Omental fat pad (tissue), 4 donors: Measurements from ENCODE around the gene PLAAT2. TPM values are rescaled to one million over a fixed set of nuclear protein-coding genes. Genes with fewer than 3 reads are reported as not detected.
"Not testable (repeated sequence)": the region's sequence is repeated elsewhere in the genome, so short reads cannot be mapped to it uniquely, and the experiment has no call there.

Source experiments
- ATAC-seq: fragments of 150-250 bp; one replicate; pipeline ENCODE4 v1.9.1; 2016; ENCODE audit warnings: mild to moderate bottlenecking, moderate library complexity; ENCODE audit not compliant: low FRiP score
- DNase-seq: peaks from one replicate; pipeline ENCODE4 v3.0.0-alpha.2; 2019; ENCODE audit warnings: low spot score
- total RNA-seq, 4 donors: library from RNA; depleted of rRNA; stranded (reverse); fragments of >200 nt; gene quantifications; one replicate each; pipeline ENCODE4 v1.1.0, GENCODE V29; 2016
- TF ChIP-seq, protein P1 (sequence below), 3 donors: fragments of 450-650 bp; IDR thresholded peaks; one replicate each; pipeline ENCODE4 v1.5.1; 2016 to 2017; ENCODE audit warnings: antibody characterized with exemption in 3 of 3, mild to moderate bottlenecking in 3 of 3, moderate library complexity in 2 of 3

PLAAT2 gene
- total RNA-seq, 4 donors from 2014 or later = 0.65 TPM; not detected in 3

DNA sequence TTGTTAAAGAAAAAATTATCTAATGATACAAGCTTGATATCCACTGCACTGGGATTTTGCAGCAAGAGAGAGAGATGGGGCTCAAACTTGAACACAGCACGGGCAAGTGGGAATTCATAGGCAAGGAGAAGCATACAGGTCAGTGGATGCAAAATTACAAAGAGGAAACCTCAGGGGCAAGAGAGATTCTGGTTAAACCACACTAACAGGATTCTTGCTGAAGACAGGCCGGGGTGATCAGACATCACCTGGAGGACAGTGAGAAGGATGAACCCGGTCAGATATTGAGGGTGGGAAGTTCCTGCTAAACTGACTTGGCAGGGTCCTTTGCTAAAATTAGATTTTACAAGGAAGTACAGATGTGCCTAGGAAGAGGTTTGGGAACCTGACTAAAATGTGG lies 29.1 kb downstream of the PLAAT2 start:
- TF ChIP-seq, protein P1, sequence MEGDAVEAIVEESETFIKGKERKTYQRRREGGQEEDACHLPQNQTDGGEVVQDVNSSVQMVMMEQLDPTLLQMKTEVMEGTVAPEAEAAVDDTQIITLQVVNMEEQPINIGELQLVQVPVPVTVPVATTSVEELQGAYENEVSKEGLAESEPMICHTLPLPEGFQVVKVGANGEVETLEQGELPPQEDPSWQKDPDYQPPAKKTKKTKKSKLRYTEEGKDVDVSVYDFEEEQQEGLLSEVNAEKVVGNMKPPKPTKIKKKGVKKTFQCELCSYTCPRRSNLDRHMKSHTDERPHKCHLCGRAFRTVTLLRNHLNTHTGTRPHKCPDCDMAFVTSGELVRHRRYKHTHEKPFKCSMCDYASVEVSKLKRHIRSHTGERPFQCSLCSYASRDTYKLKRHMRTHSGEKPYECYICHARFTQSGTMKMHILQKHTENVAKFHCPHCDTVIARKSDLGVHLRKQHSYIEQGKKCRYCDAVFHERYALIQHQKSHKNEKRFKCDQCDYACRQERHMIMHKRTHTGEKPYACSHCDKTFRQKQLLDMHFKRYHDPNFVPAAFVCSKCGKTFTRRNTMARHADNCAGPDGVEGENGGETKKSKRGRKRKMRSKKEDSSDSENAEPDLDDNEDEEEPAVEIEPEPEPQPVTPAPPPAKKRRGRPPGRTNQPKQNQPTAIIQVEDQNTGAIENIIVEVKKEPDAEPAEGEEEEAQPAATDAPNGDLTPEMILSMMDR (IDR thresholded peaks at IDR 0.05) = no peak
- no peak for ATAC-seq
- DNase-seq = no peak

- TF ChIP-seq, protein P1 (IDR thresholded peaks at IDR 0.05) = no peak
- no peak for ATAC-seq
Measured at GRCh38 chr11:63532799-63533475, 30.2 kb downstream of the PLAAT2 start.

GRCh38 chr11:63532117-63532516 lies 31.1 kb downstream of the PLAAT2 start:
- TF ChIP-seq, protein P1 (IDR thresholded peaks at IDR 0.05) = no peak
- no peak for ATAC-seq
- DNase-seq = no peak

More at GRCh38 chr11:63532799-63533475, 30.2 kb downstream of the PLAAT2 start:
- DNase-seq = no peak

DNA sequence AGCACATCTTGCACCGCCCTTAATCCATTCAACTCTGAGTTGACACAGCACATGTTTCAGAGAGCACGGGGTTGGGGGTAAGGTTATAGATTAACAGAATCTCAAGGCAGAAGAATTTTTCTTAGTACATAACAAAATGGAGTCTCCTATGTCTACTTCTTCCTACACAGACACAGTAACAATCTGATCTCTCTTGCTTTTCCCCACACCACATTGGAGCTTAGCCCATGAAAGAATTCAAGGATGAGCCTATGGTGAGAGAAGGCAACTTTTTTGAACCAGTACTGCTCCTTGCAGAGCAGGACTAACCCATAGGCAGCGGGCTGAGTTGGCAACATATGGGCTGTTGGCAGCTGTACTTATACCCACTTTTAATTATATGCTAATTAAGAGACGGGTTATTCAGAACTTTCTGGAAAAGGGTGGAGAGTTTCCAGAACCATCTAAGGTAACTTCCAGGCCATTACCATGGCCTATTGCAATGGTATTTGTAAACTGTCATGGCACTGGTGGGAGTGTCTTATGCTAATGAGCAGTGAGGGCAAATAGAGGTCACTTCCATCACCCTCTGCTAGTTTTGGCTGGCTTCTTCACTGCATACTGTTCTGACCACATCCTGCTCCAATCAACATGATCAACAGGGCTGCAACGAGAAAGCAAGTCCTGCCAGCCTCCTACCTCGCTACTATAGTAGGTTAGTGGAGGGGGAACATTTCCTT lies 31.9 kb downstream of the PLAAT2 start:
- not testable (repeated sequence) for ATAC-seq, DNase-seq

DNA sequence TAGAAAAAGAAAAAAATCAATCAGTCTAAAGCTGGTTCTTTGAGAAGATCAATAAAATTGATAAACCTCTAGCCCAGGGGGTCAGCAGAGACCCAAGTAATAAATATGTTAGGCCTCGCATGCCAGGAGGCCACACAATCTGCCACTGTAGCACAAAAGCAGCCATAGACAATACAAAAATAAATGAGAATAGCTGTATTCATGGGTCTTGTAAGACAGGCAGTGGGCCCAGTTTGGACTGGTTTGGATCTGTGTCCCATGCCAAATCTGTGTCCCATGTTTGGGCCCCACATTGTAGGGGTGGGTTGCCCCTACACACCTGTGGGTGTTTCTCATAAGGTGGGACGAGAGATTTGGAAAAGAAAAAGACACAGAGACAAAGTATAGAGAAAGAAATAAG lies 33.2 kb downstream of the PLAAT2 start:
- ATAC-seq (no peak), DNase-seq (no peak)
- TF ChIP-seq, protein P1 (IDR thresholded peaks at IDR 0.05) = no peak

DNA sequence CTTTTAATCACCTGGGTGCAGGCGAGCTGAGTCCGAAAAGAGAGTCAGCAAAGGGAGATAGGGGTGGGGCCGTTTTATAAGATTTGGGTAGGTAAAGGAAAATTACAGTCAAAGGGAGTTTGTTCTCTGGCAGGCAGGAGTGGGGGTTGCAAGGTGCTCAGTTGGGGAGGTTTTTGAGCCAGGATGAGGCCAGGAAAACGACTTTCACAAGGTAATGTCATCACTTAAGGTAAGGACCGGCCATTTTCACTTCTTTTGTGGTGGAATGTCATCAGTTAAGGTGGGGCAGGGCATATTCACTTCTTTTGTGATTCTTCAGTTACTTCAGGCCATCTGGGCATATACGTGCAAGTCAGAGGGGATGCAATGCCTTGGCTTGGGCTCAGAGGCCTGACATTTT lies 33.8 kb downstream of the PLAAT2 start:
- DNase-seq, ATAC-seq: not testable (repeated sequence)

GRCh38 chr11:63528729-63529278 lies 34.4 kb downstream of the PLAAT2 start:
- ATAC-seq, DNase-seq: not testable (repeated sequence)

DNA sequence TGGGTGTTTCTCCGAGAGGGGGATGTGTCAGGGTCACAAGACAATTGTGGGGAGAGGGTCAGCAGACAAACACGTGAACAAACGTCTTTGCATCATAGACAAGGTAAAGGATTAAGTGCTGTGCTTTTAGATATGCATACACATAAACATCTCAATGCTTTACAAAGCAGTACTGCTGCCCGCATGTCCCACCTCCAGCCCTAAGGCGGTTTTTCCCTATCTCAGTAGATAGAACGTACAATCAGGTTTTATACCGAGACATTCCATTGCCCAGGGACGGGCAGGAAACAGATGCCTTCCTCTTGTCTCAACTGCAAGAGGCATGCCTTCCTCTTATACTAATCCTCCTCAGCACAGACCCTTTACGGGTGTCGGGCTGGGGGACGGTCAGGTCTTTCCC lies 35.0 kb downstream of the PLAAT2 start:
- ATAC-seq, DNase-seq: not testable (repeated sequence)

GRCh38 chr11:63527667-63528066 lies 35.5 kb downstream of the PLAAT2 start:
- ATAC-seq (no peak), DNase-seq (no peak)
- TF ChIP-seq, protein P1 (IDR thresholded peaks at IDR 0.05) = no peak
